Thymus (tissue), 14 donors: Measurements from ENCODE around the gene BAIAP3. TPM values are rescaled to one million over a fixed set of nuclear protein-coding genes. Genes with fewer than 3 reads are reported as not detected.
A peak's percentile ranks its signal among the peaks of the same experiment; 100 is the strongest.

ENCODE experiments used
- DNase-seq, 9 donors: peaks; one replicate each; pipeline ENCODE4 v3.0.0-alpha.2; 2013; ENCODE audit warnings: low spot score in 9 of 9, low read depth in 6 of 9, missing footprints in 1 of 9
- H3K27ac ChIP-seq, 2 donors: one replicate each; pipeline ENCODE4 v1.5.1; 2013; ENCODE audit warnings: control low read depth in 1 of 2, low read depth in 1 of 2, low read length in 1 of 2, mild to moderate bottlenecking in 1 of 2, moderate library complexity in 1 of 2
- H3K27me3 ChIP-seq, 2 donors: one replicate each; pipeline ENCODE4 v1.5.1; 2013; ENCODE audit warnings: low read length in 1 of 2; ENCODE audit not compliant: control insufficient read depth in 2 of 2, insufficient read depth in 1 of 2
- H3K36me3 ChIP-seq, 2 donors: one replicate each; pipeline ENCODE4 v1.5.1; 2013; ENCODE audit warnings: low read length in 1 of 2, mild to moderate bottlenecking in 1 of 2, moderate library complexity in 1 of 2; ENCODE audit not compliant: control insufficient read depth in 2 of 2, insufficient read depth in 2 of 2
- H3K4me1 ChIP-seq, 2 donors: one replicate each; pipeline ENCODE4 v1.5.1; 2013; ENCODE audit warnings: low read length in 2 of 2; ENCODE audit not compliant: control insufficient read depth in 2 of 2, insufficient read depth in 2 of 2
- H3K4me3 ChIP-seq, 2 donors: one replicate each; pipeline ENCODE4 v1.5.1; 2013; ENCODE audit warnings: low read length in 2 of 2, control low read depth in 1 of 2, mild to moderate bottlenecking in 1 of 2
- H3K9me3 ChIP-seq, 2 donors: one replicate each; pipeline ENCODE4 v1.5.1; 2013; ENCODE audit warnings: low read length in 1 of 2, mild to moderate bottlenecking in 1 of 2; ENCODE audit not compliant: control insufficient read depth in 2 of 2, insufficient read depth in 1 of 2
- WGBS: extraction: QIAGEN DNeasy Blood & Tissue Kit; methylation state at CpG from one replicate; pipeline ENCODE4 v1.1.7; 2013; 5-methylcytosine and 5-hydroxymethylcytosine counted together
- long read RNA-seq, 10 donors: transcript quantifications; one replicate each; lab custom pipeline, GENCODE V29; 2026
- polyA plus RNA-seq: library from polyadenylated mRNA; stranded (reverse); fragments of 200-250 nt; gene quantifications from one replicate; pipeline ENCODE4 v1.2.3, GENCODE V29; 2013
- total RNA-seq: library from RNA; stranded (reverse); fragments of 120-200 nt; gene quantifications from one replicate; pipeline ENCODE4 v1.2.4, GENCODE V29; 2013
- donor health status: healthy.

Gene BAIAP3
- total RNA-seq (0.52 TPM), polyA plus RNA-seq (5.4 TPM)
- long read RNA-seq, donor 1, result 0 reads
- long read RNA-seq, donor 2, result 0 reads
- long read RNA-seq, donor 3, partial matches to known transcripts, result 14 of 75 reads
- long read RNA-seq, donor 3, other reads (novel, unspliced or antisense), result 61 of 75 reads
- long read RNA-seq, donor 4, result 0 reads
- long read RNA-seq, donor 5, partial matches to known transcripts, result 24 of 85 reads
- long read RNA-seq, donor 5, other reads (novel, unspliced or antisense), result 61 of 85 reads
- long read RNA-seq, donor 6, result 0 reads
- long read RNA-seq, donor 7, partial matches to known transcripts, result 7 of 50 reads
- long read RNA-seq, donor 7, other reads (novel, unspliced or antisense), result 43 of 50 reads
- long read RNA-seq, donor 8, result 0 reads
- long read RNA-seq, donor 9, result 0 reads
- long read RNA-seq, donor 10, result 0 reads

- peaks cover 61 to 84% of the 10 kb centered on the region in 2 donors for H3K27me3 ChIP-seq
- peaks cover 6 to 43% of the 10 kb centered on the region in 2 donors for H3K9me3 ChIP-seq
- DNase-seq, result peak in 1 of 9 donors; percentile 29
- H3K4me3 ChIP-seq, result peak within 1 kb of the TSS in 1 of 2 donors; percentile 41
- H3K27ac ChIP-seq, result no peak within 1 kb of the TSS
- peaks cover 8 to 19% of the 10 kb centered on the region in 2 donors for H3K4me1 ChIP-seq
- H3K36me3 ChIP-seq, result no peaks in the 10 kb centered on the region
- WGBS, result 6% methylated on average over 83 of the region's 83 CpGs
Observed at GRCh38 chr16:1333149-1333812, at the start of gene BAIAP3. BAIAP3 (plus strand) TSS chr16:1333645; CDS start chr16:1338550, 4,905 bp downstream.

DNA sequence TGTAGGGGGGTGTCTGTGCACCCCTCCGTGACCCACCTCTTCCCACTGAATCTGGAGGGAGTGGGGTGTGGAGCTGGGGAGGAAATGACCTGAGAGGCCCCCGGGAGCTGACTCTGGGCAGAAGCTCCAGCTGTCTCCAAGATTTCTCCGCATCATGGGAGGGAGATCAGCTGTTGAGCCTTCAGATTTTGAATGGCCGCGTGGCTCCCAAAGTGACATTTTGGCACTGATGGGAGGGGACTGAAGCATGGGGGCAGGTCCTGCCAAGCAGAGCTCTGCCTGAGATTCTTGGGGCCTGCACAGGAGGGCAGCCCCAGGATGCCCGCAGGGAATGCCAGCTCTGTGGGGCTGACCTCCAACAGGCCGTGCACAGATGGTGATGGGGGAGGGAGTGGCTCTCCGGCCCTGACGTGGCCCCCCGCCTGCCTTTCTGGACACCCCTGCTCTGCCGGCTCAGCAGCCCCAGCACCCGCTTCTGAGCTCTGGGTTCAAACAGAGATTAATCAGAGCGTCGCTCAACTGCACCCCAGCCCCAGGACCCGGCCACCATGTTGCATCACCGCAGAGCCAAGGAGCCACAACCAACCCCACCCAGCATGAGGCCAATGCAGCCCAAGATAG lies 49.3 kb upstream of the BAIAP3 start:
- Histone ChIP-seq H3K27me3 (peaks cover 15 to 65% of the 10 kb centered on the region in 2 donors), H3K4me3 (no peak overlapping the region), H3K36me3 (no peaks in the 10 kb centered on the region), H3K4me1 (peaks cover 0 to 2% of the 10 kb centered on the region in 2 donors), H3K9me3 (no peaks in the 10 kb centered on the region), H3K27ac (no peak overlapping the region)
- DNase-seq, result no peak
- 92% methylated on average over 16 of the region's 16 CpGs for WGBS

- Histone ChIP-seq H3K27ac (no peak overlapping the region), H3K4me1 (peaks cover 0 to 2% of the 10 kb centered on the region in 2 donors), H3K9me3 (peaks cover 0 to 6% of the 10 kb centered on the region in 2 donors), H3K36me3 (no peaks in the 10 kb centered on the region), H3K4me3 (no peak overlapping the region), H3K27me3 (peaks cover 25 to 75% of the 10 kb centered on the region in 2 donors)
- 81% methylated on average over 38 of the region's 38 CpGs for WGBS
- no peak for DNase-seq
Observed at GRCh38 chr16:1285669-1286512, 47.6 kb upstream of the BAIAP3 start.

GRCh38 chr16:1286513-1287094 lies 46.8 kb upstream of the BAIAP3 start:
- WGBS, result 90% methylated on average over 25 of the region's 25 CpGs
- no peaks in the 10 kb centered on the region for H3K36me3 ChIP-seq
- H3K9me3 ChIP-seq, result peaks cover 0 to 6% of the 10 kb centered on the region in 2 donors
- H3K27me3 ChIP-seq, result peaks cover 32 to 82% of the 10 kb centered on the region in 2 donors
- no peak overlapping the region for H3K4me3 ChIP-seq
- DNase-seq, result no peak
- H3K27ac ChIP-seq, result no peak overlapping the region
- H3K4me1 ChIP-seq, result peaks cover 0 to 2% of the 10 kb centered on the region in 2 donors

GRCh38 chr16:1287982-1288670 lies 45.3 kb upstream of the BAIAP3 start:
- 75% methylated on average over 40 of the region's 40 CpGs for WGBS
- no peak for DNase-seq
- no peak overlapping the region for H3K4me3 ChIP-seq
- H3K9me3 ChIP-seq, result peaks cover 0 to 6% of the 10 kb centered on the region in 2 donors
- peaks cover 0 to 2% of the 10 kb centered on the region in 2 donors for H3K4me1 ChIP-seq
- no peaks in the 10 kb centered on the region for H3K36me3 ChIP-seq
- no peak overlapping the region for H3K27ac ChIP-seq
- peaks cover 31 to 88% of the 10 kb centered on the region in 2 donors for H3K27me3 ChIP-seq

DNA sequence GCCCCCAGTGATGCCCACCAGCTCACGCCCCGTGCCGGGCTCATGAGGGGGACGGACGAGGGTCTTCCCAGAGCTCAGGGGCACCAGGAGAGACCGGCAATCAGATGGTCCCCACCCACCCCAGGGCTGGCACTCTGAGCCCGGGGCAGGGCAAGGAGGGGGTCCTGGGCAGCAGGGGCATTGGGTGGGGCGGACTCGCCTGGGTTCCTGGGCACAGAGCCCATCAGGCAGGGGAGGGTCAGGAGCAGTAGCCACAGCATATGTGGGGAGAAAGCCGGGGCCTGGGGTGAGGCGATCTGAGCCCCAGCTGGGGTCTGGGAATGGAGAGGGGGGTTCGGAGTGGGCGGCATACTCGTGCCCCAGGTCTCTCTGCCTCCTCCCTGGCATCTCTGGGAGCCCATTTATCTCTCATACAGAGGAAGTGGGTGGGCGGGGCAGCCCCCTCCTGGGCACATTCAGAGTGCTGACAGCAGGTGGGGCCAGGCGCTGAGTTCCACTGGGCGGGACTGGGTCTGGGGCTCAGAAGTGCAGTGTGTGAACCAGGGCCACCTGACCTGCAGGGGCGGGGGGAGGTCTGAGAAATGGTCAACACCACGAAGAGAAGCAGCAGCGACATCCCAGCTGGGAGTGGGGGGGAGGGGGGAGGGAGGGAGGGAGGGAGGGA lies 44.5 kb upstream of the BAIAP3 start:
- no peak overlapping the region for H3K4me3 ChIP-seq
- H3K27ac ChIP-seq, result no peak overlapping the region
- peaks cover 29 to 88% of the 10 kb centered on the region in 2 donors for H3K27me3 ChIP-seq
- peaks cover 0 to 2% of the 10 kb centered on the region in 2 donors for H3K4me1 ChIP-seq
- 40% methylated on average over 20 of the region's 20 CpGs for WGBS
- DNase-seq, result peak in 3 of 9 donors; percentile 37 to 52 (median 42)
- no peaks in the 10 kb centered on the region for H3K36me3 ChIP-seq
- H3K9me3 ChIP-seq, result peaks cover 0 to 6% of the 10 kb centered on the region in 2 donors

DNA sequence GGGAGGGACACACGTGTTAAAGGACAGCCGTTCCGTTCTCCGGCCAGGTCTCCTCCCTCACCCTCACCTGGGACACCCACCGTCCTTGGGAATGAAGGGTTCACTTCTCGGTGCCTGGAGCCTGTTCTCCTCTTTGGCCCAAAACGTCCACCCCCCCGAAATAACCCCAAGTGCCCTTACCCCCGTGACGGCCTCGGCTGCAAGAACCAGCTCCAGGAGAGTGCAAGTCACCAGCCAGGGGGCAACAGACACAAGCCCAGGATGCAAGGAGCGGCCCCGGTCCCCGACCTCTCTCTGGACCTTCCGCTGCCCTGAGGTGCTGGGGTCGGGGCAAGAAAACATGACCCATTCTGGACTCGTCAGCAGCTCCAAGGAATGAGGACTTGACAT lies 44.0 kb upstream of the BAIAP3 start:
- Histone ChIP-seq H3K36me3 (no peaks in the 10 kb centered on the region), H3K9me3 (peaks cover 0 to 6% of the 10 kb centered on the region in 2 donors), H3K4me3 (no peak overlapping the region), H3K27ac (no peak overlapping the region), H3K4me1 (peaks cover 0 to 2% of the 10 kb centered on the region in 2 donors), H3K27me3 (peaks cover 27 to 89% of the 10 kb centered on the region in 2 donors)
- no peak for DNase-seq
- 9% methylated on average over 17 of the region's 17 CpGs for WGBS
